AG09319 (cell line): Measurements from ENCODE around the gene CLCF1.

ENCODE experiments used
- DNase-seq: peaks from one replicate; pipeline ENCODE4 v3.0.0-alpha.2; 2010; ENCODE audit warnings: low read depth; ENCODE audit errors: extremely low read depth
- CTCF ChIP-seq: IDR thresholded peaks from 2 replicates; pipeline ENCODE4 v1.5.1; 2011; ENCODE audit warnings: low read depth, mild to moderate bottlenecking, inconsistent platforms, low read length, moderate library complexity

CLCF1 gene

DNA sequence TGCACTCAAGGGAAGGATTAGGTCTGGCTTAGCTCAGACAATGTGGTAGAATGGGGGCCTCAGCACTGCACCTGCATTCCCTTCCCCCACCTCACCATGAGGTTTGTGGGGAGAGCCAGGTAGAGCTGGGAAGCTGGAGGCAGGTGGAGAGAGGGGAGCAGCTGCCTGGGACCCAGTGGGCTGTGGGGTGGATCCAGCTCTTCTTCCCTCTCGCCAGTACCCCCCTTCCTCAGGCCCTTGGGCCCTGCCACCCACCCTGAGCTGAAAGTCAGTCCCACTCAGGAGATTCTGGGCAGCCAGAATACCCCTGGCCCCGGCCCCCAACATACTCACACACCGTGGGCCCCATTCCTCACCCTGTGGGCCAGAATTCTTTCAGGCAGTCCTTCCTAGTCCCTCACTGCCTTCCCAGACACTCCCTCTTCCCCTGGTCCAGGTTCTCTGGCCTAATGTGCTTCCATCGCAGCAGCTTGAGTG, 17.0 kb downstream of the CLCF1 start:
- no peak for DNase-seq
- no peak for TF ChIP-seq CTCF

GRCh38 chr11:67355794-67356386, 17.5 kb downstream of the CLCF1 start:
- DNase-seq, result no peak
- no peak for TF ChIP-seq CTCF

GRCh38 chr11:67355023-67355793, 18.2 kb downstream of the CLCF1 start:
- DNase-seq, result no peak
- no peak for TF ChIP-seq CTCF

DNA sequence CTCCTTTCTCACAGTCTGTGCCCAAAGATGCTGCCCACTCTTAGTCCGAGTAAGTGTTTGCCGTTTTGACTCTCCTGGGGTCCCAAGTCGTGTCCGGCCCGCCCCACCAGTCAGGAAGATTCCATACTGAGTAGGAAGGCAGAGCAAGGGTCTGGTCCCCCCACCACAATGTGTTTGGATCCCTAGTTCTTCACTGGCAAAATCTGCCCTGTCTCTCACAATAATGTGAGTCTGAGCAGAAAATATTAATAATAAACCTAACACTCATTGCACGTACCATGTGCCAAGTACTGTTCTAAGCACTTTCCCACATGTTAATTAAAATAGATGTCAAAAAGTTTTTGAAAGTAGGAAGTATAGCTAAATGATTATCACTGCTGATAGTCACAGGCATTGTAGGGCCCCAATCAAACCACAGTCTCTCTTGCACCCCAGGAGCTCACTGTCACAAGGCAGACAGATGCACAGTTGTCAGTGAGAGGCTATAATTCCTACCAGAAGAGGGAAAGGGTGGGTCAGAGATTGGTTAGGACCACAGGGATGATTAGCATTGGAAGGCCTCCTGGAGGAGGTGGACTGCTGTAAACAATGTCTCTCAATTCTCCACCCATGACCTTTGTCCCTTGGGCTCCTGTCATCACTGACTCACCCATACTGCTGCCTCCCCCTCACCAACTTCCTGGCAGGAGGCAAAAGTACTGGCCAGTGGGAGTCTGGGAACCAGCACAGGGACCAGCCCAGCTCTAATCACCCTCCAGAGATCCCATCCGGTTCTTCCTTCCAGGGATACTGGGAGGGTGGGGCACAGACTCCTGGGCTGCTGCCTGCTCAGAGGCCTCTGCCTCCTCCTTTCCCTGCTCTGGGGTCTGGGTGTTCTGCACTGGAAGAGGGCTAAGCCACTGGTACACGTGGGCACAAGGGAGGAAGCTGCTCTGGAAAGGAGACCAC, 19.0 kb downstream of the CLCF1 start:
- peak; percentile 79 for DNase-seq

DNA sequence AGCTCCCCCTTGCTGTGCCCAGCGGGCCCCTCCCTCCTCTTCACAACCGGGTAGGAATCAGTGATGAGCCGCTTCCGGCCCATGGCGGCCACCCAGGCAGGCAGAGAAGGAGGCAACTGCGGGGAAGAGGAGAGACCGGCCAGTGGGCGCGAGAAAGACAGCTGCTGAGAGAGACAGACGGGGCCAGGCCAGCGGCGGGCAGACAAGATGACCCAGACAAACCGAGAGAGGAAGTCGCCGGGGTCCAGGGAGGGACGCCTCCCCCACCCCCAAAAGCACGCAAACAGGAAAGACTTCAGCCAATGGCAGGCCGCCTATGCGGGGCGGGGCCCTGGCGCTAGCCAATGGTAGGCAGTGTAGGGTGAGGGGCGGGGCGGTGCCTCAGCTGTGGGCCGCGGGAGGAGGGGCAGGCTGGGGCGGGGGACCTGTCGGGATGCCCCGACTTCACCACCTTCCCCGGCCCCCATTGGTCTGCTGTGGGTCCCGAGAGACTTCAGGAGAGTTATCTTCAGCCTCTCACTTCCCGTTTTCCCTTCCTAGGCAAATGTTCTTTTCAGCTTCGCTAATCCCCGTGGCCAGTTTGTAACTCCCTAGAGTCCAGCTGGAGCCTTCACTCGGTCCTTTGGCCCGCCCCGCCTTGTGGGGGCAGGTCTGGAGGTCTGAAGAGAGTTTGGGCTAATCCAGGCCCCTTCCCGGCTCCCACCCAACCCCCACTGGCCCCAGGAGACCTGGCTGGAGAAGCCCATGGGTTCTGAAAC, 19.9 kb downstream of the CLCF1 start, which contains the start of gene POLD4:
Gene POLD4 (minus strand): TSS at position 230 of the 758 bp plus-strand sequence. CDS start 147 bp downstream, at position 83.
- DNase-seq, result peak; percentile 88
- no peak for TF ChIP-seq CTCF

More for the DNA sequence above, 19.0 kb downstream of the CLCF1 start:
- TF ChIP-seq CTCF, result peak; percentile 28

DNA sequence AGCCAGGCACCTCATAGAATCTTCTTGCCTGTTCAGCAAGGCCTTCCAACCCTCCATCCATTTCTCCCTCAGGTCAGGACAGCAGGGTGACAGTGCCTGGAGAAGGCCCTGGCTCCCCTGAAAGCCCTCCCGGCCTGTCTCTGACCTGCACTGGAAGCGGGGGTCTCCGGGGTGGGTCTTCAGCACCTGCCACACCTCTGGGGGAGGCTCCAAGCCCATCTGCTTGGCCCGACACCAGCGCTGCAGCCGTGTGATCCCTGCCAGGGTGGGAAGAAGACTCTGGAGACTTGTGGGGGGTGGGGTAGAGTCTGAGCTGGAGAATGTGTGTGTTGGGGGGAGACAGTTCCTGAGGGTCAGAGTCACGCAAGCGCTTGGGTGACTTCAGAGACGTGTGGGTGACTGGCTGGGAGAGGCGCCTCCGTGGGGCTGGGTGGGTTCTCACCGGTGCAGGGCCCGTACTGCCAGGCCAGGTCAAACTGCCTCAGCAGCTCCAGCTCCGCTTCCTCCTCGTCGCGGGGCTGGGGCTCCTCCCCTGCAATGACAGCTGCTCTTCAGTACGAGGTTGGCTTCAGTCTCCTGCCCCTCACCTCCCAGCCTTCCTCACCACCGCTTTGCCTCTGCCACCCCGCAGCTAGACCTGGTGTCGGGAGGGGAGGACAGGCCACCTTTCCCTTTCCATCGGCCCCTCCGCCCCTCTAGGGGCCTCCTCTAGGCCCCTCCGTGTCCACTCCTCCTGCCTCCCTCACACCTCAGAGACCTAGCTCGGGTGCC, 20.7 kb downstream of the CLCF1 start:
- no peak for TF ChIP-seq CTCF
- no peak for DNase-seq
